ENCODE measurements around the gene ISL1.

The ISL1 gene

GRCh38 chr5:51383131-51384121 is at the start of gene ISL1:
Gene ISL1, plus strand, starts transcription at chr5:51383448. Its CDS starts 224 bp downstream, at chr5:51383672.
- DNase-seq, result peak in 16 of 58 donors; percentile 4 to 57 (median 17)

- no peak for DNase-seq
Observed at GRCh38 chr5:51336878-51337277, 46.4 kb upstream of the ISL1 start.

- no peak for DNase-seq
Observed at GRCh38 chr5:51345106-51345505, 38.1 kb upstream of the ISL1 start.

GRCh38 chr5:51347157-51347556 is 36.1 kb upstream of the ISL1 start:
- no peak for DNase-seq

- no peak for DNase-seq
Observed at GRCh38 chr5:51347704-51348103, 35.5 kb upstream of the ISL1 start.

- no peak for DNase-seq
Observed at GRCh38 chr5:51371052-51371451, 12.2 kb upstream of the ISL1 start.

- no peak for DNase-seq
Observed at GRCh38 chr5:51373880-51374523, 9.2 kb upstream of the ISL1 start.

- no peak for DNase-seq
Observed at GRCh38 chr5:51375084-51375483, 8.2 kb upstream of the ISL1 start.

GRCh38 chr5:51376509-51376908 is 6.7 kb upstream of the ISL1 start:
- DNase-seq, result no peak

GRCh38 chr5:51377151-51378060 is 5.8 kb upstream of the ISL1 start:
- DNase-seq, result no peak

- DNase-seq, result no peak
Observed at GRCh38 chr5:51378061-51378409, 5.2 kb upstream of the ISL1 start.

GRCh38 chr5:51378448-51379330 is 4.6 kb upstream of the ISL1 start:
- DNase-seq, result no peak

- no peak for DNase-seq
Observed at GRCh38 chr5:51379331-51379700, 3.9 kb upstream of the ISL1 start.

GRCh38 chr5:51380603-51381207 is 2.5 kb upstream of the ISL1 start:
- DNase-seq, result no peak

- DNase-seq, result no peak
Observed at GRCh38 chr5:51381761-51382474, 1.3 kb upstream of the ISL1 start.

- DNase-seq, result no peak
Observed at GRCh38 chr5:51382521-51383130, 622 bp upstream of the ISL1 start.

- DNase-seq, result no peak
Observed at GRCh38 chr5:51384281-51384840, 1.1 kb downstream of the ISL1 start.

GRCh38 chr5:51385216-51385615 is 2.0 kb downstream of the ISL1 start:
- DNase-seq, result no peak

Data from anterior cingulate cortex (tissue), 58 donors.